Hematopoietic multipotent progenitor cell treated with erythropoietin and hydrocortisone succinate and interleukin-3 and kit ligand, for 17 days (in vitro differentiated cells): ENCODE measurements around the gene THAP6.
"Not testable (repeated sequence)": the region's sequence is repeated elsewhere in the genome, so short reads cannot be mapped to it uniquely, and the experiment has no call there.

ENCODE experiments used
- DNase-seq: peaks from one replicate; pipeline ENCODE4 v3.0.0-alpha.2; 2015; ENCODE audit warnings: low spot score

The THAP6 gene

DNA sequence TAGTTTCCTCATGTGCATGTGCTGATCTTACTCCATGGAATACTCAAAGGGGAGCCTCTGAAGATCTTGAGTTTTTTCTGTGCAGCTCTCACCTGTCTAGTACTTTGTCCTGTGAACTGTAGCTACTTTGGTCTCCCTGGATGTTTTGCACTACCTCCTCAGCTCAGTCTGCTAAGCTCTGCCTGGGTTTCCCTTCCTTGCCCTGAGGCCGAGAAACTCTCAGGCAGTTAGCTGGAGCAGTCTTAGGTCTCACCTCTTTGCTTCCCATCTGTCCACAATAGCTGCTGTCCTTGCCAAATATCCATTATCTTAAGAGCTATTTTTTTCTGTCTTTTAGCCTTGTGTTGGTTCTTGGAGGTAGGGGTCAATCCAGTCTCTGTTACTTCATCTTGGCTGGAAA is 11.6 kb downstream of the THAP6 start:
- DNase-seq: no peak

DNA sequence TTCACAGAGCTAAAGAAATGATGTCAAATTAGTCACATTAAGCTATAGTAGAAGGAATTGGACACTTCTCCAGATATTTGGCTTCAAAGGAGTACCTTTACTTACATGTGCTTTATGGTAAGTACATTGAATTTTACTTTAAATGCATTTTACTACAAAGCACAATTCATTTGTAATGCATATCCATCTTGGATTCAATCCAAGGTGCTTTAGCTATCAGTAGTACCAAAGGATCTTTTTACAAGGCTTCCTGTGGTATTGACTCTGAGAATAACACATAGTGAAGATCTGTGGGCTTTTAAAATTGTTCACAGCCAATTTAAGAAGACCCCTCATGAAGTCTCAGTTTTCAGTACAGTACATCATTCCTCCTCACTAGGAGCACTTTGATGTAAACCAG is 13.2 kb downstream of the THAP6 start:
- DNase-seq: no peak

DNA sequence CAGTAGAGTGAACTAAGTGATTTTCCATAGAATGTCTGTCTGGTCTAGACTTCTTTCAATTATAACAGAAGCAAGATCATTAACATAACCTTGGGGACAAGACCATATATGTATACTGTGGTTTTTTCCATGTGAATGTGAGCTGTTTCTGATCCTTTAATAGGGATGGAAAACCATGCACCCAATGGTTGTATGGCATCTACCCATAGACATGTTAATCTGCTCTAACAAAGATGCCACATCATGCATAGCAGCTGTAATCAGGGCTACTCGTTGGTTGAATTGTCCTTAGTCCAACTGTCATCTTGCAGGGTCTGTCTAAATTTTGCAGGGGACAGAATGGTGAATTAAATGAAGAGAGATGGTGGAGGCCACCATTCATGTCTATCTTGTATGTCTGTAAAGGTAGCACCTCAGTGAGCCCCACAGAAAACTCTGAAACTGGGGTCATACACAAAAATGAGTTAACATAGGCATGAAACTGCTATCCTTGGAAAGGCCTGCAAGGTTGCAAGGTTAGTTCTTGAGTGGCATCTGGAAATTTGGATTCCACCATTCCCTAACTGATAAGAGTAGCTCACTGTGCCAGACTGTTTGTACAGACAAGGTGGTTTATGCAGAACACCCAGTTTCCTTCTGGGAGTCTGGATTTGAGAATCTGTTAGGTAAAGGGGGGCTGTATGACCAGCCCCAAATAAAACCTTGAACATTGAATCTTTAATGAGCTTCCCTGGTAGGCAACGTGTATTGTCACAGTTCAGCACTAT is 16.5 kb downstream of the THAP6 start:
- no peak for DNase-seq

DNA sequence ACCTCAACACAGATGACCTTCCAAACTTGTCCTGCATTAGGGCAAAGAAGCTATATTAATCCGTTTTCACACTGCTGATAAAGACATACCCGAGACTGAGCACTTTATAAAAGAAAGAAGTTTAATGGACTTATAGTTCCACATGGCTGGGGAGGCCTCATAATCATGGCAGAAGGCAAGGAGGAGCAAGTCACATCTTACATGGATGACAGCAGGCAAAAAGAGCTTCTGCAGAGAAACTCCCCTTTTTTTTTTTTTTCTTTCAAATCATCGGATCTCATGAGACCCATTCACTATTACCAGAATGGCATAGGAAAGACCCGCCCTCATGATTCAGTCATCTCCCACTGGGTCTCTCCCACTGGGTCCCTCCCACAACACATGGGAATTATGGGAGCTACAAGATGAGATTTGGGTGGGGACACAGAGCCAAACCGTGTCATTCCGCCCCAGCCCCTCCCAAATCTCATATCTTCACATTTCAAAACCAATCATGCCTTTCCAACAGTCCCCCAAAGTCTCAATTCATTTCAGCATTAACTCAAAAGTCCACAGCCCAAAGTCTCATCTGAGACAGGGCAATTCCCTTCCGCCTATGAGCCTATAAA is 17.4 kb downstream of the THAP6 start:
- DNase-seq: not testable (repeated sequence)

DNA sequence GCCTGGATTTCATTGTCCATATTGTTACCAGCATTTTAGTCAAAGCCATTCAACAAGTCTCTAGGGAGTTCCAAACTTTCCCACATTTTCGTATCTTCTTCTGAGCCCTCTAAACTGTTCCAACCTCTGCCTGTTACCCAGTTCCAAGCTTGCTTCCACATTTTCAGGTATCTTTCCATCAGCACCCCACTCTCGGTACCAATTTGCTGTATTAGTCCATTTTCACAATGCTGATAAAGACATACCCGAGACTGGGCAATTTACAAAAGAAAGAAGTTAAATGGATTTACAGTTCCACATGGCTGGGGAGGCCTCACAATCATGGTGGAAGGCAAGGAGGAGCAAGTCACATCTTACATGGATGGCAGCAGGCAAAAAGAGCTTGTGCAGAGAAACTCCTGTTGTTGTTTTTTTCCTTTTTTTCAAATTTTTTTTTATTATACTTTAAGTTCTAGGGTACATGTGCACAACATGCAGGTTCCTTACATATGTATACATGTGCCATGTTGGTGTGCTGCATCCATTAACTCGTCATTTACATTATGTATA is 19.1 kb downstream of the THAP6 start:
- not testable (repeated sequence) for DNase-seq

DNA sequence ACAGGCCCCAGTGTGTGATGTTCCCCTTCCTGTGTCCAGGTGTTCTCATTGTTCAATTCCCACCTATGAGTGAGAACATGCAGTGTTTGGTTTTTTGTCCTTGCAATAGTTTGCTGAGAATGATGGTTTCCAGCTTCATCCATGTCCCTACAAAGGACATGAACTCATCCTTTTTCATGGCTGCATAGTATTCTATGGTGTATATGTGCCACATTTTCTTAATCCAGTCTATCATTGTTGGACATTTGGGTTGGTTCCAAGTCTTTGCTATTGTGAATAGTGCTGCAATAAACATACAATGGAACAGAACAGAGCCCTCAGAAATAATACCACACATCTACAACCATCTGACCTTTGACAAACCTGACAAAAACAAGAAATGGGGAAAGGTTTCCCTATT is 19.7 kb downstream of the THAP6 start:
- not testable (repeated sequence) for DNase-seq

DNA sequence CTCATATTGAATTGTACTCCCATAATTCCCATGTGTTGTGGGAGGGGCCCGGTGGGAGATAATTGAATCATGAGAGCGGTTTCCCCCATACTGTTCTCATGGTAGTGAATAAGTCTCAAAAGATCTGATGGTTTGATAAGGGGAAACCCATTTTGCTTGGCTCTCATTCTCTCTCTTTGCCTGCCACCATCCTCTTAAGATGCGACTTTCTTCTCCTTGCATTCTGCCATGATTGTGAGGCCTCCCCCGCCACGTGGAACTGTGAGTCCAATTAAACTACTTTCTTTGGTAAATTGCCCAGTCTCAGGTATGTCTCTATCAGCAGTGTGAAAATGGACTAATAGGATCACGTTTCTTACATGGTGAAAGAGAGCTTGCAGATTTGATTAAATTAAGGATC is 23.0 kb downstream of the THAP6 start:
- not testable (repeated sequence) for DNase-seq

DNA sequence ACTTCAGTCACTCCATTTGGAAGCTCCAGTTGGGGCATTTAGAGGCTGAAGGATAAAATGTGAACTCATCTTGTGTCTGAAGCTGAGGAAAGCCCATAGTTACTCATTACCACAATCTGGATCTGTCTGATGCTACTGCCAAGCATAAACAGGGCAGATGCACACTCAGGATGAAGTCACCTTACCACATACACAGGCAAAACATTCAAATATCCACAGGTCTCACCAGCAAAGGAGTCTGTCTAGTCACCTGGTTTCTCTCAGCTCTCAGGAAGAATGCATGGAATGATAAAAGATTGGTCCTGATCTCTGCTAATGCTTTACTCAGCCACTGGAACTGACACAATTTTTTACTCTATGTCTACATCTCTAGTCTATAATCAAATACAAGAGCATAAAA is 28.6 kb downstream of the THAP6 start:
- DNase-seq: no peak

DNA sequence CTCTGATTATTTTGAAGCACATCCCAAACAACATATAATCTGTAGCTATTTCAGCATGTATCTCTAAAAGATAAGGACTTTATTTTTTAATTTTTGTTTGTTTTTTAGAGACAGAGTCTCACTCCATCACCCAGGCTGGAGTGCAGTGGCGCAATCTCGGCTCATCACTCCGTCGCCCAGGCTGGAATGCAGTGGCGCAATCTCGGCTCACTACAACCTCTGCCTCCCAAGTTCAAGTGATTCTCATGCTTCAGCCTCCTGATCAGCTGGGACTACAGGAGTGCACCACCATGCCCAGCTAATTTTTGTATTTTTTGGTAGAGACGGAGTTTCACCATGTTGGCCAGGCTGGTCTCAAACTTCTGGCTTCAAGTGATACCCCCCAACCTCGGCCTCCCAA is 29.9 kb downstream of the THAP6 start:
- not testable (repeated sequence) for DNase-seq

DNA sequence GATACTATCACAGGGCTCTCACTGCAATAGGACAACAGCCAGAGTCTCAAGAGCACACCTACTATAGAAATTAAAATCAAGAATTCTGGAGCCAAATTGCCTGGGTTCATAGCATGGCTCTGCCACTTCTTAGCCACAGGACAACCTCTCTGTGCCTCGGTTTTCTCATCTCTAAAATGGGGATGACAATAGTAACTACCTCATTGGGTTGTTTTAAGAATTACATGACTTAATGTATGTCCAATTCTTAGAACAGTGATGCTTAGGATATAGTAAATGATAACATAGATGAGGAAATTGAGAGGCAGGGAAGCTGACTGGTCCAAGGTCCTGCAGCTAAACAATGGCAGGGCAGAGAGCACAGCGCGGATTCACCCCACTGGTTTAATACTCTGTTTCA is 30.6 kb downstream of the THAP6 start:
- no peak for DNase-seq

DNA sequence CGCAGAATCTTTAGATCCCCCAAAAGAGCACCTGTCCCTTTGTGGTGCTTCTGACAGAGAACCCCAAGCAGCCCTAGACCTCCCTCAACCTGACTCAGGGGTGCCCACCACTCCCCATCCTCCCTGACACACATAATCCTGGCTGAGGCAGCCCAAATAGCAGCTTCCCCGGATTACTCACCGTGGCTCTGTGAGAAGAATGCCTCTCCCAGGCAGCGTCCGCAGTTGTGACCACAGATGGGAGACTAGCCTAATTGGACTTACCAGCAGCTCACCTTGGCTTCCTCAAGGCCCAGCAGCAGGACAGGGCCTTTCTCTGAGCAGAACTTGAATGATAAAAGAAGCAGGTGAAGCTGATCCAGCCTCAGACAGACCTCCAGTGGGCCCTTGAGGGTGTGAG is 31.3 kb downstream of the THAP6 start:
- no peak for DNase-seq

DNA sequence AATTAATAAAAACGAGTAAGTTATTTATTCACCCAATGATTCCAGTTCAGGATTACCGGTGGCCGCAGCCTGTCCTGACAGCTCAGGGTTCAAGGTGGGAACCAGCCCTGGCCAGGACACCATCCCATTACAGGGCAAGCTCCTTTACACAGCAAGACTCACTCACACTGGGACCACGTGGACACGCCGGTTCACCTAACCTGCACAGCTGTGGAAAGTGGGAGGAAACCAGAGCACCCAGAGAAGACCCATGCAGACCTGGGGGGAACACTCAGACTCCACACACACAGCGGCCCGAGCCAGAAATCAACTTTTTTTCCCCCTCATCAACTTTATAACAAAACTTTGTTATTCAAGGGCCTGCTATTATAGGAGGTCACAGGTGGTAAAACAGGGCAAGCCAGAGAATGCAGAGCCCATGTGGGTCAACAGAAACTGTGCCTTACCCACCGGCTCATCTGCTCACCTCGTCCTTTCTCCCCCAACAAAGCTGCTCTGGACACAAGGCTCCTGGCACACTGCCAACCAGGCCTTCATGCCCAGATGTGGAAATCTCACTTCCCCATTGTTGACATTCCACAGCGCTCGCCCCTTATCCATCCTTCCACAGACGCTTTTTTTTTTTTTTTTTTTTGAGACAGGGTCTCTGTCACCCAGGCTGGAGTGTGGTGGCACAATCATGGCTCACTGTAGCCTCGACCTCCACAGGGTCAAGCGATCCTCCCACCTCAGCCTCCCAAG is 33.5 kb downstream of the THAP6 start:
- peak; percentile 13 for DNase-seq

DNA sequence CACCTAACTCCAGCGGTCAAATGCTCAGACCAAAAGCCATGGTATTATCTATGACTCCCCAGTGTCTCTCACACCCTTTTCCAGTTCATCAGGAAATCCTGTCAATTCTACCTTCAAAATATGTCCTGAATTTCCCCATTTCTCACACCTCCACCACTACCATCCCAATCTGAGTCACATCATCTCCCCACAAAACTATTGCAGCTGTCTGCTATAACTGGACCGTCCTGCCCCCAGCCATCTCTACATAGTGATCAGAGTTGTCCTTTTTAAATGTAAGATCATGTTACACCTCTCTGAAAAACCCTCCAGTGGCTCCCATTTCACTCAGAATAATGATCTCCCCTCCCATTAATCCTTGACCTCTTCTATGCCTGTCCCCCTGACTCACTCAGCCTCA is 34.7 kb downstream of the THAP6 start:
- no peak for DNase-seq

DNA sequence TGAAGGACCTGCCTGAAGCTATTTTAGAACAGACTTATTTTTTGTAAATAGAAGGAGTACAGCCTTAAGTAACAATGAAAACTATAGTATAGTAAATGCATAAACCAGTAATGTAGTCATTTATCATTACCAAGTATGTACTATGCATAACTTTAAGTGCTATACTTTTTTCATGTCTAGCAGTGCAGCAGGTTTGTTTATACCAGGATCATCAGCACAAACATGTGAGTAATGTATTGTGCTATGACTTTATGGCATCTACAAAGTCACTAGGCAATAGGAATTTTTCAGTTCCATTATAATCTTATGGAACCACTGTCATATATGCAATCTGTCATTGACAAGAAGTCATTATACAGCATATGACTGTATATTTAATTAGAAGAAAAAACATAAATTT is 38.2 kb downstream of the THAP6 start:
- no peak for DNase-seq

DNA sequence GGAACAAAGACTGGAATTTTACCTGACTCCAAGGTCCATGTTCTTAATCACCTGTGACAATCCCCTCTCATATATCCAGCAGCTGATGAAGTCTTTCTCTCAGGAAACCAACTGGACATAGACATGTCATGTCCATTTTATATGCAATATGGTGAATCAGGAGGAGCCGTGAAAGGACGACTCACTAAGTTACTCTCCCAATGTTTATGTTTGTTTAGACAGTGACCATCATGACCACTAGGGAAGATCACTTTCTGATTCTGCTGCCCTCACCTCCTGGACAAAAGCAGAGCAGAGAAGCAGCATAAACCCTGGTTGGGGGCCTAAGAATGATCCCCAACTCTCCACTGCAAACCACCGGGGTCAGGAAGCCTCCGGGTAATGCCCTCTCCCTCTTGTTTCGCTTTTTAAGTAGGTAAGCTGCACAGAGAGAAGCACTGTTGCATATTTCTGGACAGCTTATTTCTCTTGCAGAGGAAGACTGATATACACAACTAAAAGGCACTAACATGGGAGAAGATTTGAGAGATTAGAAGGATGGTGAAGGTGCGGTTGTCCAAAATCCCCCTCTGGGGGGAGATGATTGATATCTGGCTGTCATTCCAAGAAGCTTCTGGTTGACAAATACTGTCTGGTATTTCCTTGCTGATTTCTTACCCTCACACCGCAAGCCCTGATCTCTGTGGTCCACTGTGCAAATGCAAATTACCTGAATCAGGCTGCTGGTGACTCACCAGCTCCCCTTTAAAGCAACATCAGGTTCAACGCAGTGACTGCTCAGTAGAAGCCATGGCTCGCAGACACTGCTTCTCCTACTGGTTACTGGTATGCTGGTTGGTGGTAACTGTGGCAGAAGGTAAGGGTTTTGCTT is 41.3 kb downstream of the THAP6 start, which contains the start of gene ODAPH:
Gene ODAPH (plus strand): TSS at position 773 of the 871 bp plus-strand sequence. CDS start 17 bp downstream, at position 790.
- DNase-seq: no peak

DNA sequence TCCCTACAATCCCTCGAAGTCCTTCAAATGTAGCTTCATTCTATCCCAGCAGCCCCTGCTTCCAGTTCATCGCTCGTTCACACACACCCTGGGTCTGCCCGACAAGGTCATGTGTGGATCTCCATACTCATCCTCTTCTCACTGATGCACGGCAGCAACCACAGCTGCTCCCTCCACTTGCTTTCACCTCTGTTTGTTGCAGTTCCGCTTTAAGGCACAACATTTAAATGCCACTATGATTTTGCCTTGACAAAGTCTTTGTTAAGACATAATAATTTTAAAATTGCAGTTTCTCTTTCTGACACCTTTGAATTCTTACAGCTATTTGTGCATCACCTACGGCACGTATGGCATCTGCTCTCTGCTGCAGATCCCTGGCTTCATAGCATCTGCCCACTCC is 43.4 kb downstream of the THAP6 start:
- no peak for DNase-seq

DNA sequence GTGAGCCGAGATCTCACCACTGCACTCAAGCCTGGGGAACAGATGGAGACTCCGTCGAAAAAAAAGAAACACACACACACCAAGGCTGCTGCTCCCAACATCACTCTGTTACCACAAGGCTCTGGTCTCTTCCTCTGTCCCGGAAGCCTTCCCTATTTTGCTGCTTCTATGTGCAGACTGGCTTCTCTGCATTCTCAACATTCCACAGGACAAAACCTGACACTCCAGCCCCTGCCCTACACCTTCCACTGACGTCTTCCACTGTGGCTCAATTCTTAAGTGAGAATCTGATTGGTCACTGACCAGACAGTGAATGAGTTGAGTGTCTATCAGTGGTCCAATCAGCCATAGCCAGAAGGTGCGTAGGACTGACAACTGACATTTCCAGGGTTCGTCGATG is 47.5 kb downstream of the THAP6 start:
- DNase-seq: no peak

DNA sequence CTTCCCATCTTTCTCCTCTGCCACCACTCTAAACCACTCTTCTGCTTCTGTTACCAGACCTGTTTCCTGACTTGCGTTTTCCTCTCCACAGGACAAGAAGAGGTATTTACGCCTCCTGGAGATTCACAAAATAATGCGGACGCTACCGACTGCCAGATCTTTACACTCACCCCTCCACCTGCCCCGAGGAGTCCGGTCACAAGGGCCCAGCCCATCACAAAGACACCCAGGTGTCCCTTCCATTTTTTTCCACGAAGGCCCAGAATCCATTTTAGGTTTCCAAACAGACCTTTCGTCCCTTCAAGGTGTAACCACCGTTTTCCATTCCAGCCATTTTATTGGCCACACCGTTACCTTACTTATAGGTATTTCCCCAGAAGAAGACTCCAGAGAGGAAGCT is 49.8 kb downstream of the THAP6 start:
- no peak for DNase-seq

DNA sequence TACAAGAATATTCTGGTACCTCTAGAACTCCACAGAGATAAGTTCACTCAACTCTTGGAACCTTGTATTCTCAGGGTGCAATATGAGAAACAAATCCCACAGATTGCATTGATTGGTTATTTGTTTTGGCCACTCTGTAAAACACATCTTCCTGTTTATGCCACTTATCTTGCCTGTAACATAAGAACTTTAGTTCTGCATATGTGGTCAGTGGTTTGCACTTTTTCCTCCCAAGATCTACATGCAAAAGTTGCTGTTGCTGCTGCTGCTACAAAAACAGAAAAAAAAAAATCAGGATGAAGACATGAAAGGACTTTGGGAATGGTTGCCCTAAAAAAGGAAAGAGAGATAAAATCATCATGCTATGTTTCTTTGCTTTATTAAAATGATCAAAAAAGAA is 51.2 kb downstream of the THAP6 start:
- DNase-seq: no peak

DNA sequence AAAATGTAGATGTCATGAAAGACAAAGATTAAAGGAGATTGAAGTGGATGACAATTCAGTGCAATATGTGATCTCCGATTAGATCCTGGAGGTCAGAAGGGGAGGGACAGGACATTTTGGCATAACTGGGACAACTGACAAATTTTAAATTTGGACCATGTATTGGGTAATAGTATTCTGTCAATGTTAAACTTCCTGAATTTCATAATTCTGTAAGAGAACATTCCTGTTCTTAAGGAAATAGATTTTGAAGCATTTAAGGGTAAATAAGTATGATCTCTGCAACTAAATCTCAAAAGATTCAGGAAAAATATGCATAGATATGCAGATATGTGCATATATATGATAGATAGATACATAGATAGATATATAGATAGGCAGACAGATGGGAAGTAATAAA is 52.6 kb downstream of the THAP6 start:
- DNase-seq: no peak

DNA sequence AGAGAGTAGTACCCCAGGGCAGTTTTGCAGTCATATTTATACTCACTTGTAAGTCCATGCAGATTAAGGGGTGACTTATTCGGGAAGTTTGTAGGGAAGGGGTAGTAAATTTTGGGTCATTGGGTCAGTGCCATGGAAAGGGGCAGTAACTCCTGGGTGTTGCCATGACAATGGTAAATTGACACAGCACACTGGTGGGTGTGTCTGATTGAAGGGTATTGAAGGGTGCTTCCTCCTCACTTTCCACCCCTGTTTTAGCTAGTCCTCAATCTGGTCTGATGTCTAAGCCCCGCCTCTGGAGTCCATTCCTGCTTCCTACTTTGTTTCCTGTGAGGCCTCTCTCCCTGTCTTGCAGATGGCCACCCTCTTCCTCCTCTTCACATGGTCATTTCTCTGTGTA is 53.5 kb downstream of the THAP6 start:
- no peak for DNase-seq
